Thoracic aorta (tissue), 2 donors: Measurements from ENCODE around the gene ALX3. TPM values are rescaled to one million over a fixed set of nuclear protein-coding genes. Genes with fewer than 3 reads are reported as not detected.

Experiments used
- ATAC-seq: fragments of 150-250 bp; one replicate; pipeline ENCODE4 v1.8.0; 2017; ENCODE audit warnings: low read depth; ENCODE audit not compliant: insufficient number of reproducible peaks, low FRiP score
- DNase-seq: peaks from one replicate; pipeline ENCODE4 v3.0.0-alpha.2; 2020; ENCODE audit warnings: low spot score
- H3K27ac ChIP-seq, 2 donors: fragments of 200-600 bp; sonication (generic); 1 replicate in 1 of 2; 2 replicates in 1 of 2; pipeline ENCODE4 v1.5.1; 2016; ENCODE audit warnings: mild to moderate bottlenecking in 2 of 2, moderate library complexity in 2 of 2
- H3K27me3 ChIP-seq: fragments of 200-600 bp; sonication (generic); replicated peaks from 2 replicates; pipeline ENCODE4 v1.6.0; 2016; ENCODE audit warnings: mild to moderate bottlenecking; ENCODE audit not compliant: insufficient read depth
- H3K36me3 ChIP-seq: fragments of 200-600 bp; sonication (generic); one replicate; pipeline ENCODE4 v1.5.1; 2016
- H3K4me1 ChIP-seq, 2 donors: fragments of 200-600 bp; sonication (generic); 1 replicate in 1 of 2; 2 replicates in 1 of 2; pipeline versions ENCODE4 v1.5.1 to v1.6.0; 2016; ENCODE audit warnings: low read depth in 2 of 2, mild to moderate bottlenecking in 1 of 2; ENCODE audit not compliant: control insufficient read depth in 1 of 2
- H3K4me3 ChIP-seq: fragments of 200-600 bp; sonication (generic); 2 replicates; pipeline ENCODE4 v1.5.1; 2016; ENCODE audit warnings: mild to moderate bottlenecking
- H3K9me3 ChIP-seq: fragments of 200-600 bp; sonication (generic); 2 replicates; pipeline ENCODE4 v1.5.1; 2016
- total RNA-seq, 2 donors: library from RNA; depleted of rRNA; stranded (reverse); fragments of >200 nt; gene quantifications; one replicate each; pipeline versions ENCODE4 v1.1.0 to v1.2.3, GENCODE V29; 2016
- TF ChIP-seq, protein P1 (sequence below): fragments of 200-600 bp; sonication (generic); IDR thresholded peaks from one replicate; pipeline ENCODE4 v1.5.1; 2019; ENCODE audit warnings: antibody characterized with exemption

The ALX3 gene
- total RNA-seq, 2 donors from 2014 or later: not detected

DNA sequence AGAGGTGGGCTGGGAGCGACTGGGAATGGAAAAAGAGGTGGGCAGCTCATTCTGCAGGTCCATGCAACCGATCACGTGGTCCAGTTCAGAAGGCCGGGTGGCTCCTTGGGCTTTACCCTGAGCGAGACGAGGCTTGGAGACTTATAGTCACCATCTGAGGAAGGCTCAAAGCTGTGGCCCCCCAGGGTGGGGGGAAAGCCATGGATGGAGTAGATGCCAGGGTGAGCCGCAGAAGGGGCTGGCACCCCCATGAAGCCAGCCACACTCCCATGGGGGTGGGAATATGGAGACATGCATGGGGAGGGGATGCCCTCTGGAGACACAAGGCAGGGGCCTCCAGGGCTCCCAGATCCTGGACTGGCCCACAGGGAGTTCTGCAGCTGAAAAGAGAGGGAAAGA, 9.8 kb downstream of the ALX3 start:
- no peak overlapping the region for H3K4me3 ChIP-seq
- H3K36me3 ChIP-seq: peaks cover 15% of the 10 kb centered on the region
- H3K27me3 ChIP-seq: no peaks in the 10 kb centered on the region
- TF ChIP-seq, protein P1, sequence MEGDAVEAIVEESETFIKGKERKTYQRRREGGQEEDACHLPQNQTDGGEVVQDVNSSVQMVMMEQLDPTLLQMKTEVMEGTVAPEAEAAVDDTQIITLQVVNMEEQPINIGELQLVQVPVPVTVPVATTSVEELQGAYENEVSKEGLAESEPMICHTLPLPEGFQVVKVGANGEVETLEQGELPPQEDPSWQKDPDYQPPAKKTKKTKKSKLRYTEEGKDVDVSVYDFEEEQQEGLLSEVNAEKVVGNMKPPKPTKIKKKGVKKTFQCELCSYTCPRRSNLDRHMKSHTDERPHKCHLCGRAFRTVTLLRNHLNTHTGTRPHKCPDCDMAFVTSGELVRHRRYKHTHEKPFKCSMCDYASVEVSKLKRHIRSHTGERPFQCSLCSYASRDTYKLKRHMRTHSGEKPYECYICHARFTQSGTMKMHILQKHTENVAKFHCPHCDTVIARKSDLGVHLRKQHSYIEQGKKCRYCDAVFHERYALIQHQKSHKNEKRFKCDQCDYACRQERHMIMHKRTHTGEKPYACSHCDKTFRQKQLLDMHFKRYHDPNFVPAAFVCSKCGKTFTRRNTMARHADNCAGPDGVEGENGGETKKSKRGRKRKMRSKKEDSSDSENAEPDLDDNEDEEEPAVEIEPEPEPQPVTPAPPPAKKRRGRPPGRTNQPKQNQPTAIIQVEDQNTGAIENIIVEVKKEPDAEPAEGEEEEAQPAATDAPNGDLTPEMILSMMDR: no peak
- no peak overlapping the region for H3K27ac ChIP-seq
- ATAC-seq: no peak
- no peaks in the 10 kb centered on the region for H3K9me3 ChIP-seq
- no peak for DNase-seq
- H3K4me1 ChIP-seq: no peaks in the 10 kb centered on the region

DNA sequence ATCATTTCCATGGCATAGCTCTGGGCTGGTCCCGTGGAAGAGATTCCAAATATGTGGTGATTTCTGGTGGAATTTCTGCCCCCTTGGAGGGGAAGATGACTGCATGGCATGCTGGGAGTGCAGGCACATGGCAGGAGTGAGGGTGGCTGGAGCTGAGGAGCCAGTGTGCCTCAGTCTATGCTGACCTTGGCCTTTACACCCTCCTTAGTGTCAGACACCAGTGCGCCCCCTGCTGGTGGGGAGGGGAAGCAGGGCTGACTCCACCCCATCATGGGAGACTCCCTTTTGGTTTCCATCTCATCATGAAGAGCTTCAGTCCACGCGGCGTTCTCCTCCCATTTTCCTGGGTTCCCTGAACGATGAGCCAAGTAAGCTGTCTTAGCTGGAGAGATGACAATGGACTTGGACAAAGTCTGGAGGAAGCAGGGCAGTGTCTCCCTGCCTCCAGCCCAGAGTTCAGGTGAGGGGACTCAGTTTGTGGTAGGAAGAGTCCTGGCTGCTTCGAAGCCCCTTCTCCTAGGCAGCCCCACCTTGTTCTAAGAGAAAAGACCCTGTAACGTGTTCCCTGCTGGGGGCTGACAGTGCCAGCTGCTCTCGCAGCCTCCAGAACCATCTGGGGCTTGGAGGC, 10.3 kb downstream of the ALX3 start:
- H3K4me3 ChIP-seq: no peak overlapping the region
- no peak overlapping the region for H3K27ac ChIP-seq
- H3K36me3 ChIP-seq: peaks cover 20% of the 10 kb centered on the region
- ATAC-seq (no peak), DNase-seq (no peak)
- no peaks in the 10 kb centered on the region for H3K9me3 ChIP-seq
- H3K4me1 ChIP-seq: no peaks in the 10 kb centered on the region
- H3K27me3 ChIP-seq: no peaks in the 10 kb centered on the region
- TF ChIP-seq, protein P1: peak; percentile 62

DNA sequence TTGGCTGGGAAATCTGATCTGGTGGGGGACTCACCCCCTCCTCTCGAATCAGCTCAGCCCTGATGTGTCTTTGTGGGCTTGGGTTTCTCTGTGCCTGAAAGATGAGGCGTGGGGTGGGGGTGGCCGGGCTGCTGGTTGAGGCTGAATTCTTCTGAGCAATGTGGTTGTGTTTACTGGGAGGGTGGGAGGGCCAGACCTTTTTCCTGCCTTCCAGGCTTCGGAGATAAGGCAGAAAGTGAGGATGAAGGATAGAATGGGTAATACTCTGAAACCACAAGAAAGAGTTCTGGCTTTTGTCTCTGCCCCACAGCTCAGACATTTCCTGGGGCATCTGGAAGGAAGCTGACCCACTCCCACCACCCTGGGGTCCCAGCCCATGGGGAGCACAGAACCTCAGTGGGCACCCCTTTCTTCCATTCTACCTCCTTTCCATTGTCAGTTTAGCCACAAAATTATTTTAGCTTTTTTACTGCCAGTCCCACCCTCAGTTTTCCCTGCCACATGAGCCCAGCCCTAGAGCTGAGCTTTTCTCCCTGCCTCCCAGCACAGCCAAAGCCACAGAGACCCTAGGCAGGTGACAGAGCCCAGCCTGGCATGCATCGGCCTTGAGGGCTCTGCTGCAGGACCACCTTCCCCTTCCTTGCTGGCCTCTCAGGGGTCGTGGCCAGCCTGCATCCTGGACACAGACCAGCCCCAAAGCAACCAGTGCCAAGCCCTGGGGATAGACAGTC, 11.2 kb downstream of the ALX3 start:
- Histone ChIP-seq H3K4me1 (no peaks in the 10 kb centered on the region), H3K27me3 (no peaks in the 10 kb centered on the region), H3K27ac (no peak overlapping the region), H3K9me3 (no peaks in the 10 kb centered on the region), H3K36me3 (peaks cover 28% of the 10 kb centered on the region), H3K4me3 (no peak overlapping the region)
- TF ChIP-seq, protein P1: no peak
- DNase-seq (no peak), ATAC-seq (no peak)

DNA sequence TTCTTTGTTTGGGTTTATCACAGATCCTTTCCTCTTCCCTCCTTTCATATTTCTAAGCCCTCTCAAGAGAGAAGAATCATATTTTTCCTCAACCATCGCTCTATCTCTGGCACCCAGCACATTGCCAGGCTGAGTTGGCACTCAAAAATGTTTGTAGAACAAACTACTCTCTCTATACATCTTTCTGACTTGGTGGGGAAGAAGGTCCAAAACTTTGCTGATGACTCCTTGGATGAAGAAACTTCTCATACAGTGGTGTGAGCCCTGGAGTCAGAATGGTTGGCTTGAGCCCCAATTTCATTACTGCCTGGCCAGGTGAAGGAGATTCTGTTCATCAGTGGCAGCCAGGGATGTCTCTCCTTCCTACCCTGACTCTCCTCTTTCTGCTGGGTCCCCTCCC, 11.9 kb downstream of the ALX3 start:
- DNase-seq: no peak
- no peak overlapping the region for H3K4me3 ChIP-seq
- TF ChIP-seq, protein P1: no peak
- H3K4me1 ChIP-seq: no peaks in the 10 kb centered on the region
- peaks cover 33% of the 10 kb centered on the region for H3K36me3 ChIP-seq
- ATAC-seq: no peak
- no peak overlapping the region for H3K27ac ChIP-seq
- H3K27me3 ChIP-seq: no peaks in the 10 kb centered on the region
- no peaks in the 10 kb centered on the region for H3K9me3 ChIP-seq

DNA sequence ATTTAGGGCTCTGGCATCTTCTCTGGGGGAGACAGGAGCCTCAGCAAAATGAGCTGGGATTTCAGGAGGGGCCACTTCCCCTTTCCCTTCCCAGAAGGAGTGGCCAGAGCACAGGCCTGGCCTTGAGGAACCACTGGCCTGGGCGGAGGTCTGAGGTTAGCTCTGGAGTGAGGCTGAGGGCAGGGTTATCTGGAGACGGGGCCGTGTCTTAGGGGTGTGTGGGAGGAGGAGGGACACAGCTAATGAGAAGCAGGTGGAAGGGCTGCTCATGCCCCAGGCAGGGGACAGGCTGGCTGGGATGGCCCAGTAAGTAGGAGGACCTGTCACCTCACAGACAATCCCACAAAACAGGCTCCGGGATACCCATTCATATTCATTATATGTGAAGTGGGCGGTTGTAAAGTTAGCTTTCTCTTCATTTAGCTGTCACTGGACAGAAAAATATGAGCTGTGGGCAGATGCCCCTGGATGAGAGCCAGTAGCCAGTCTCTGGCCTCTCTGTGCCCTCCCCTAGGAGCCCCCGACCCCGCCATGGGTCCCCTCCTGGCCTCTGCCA, 12.4 kb downstream of the ALX3 start:
- no peaks in the 10 kb centered on the region for H3K27me3 ChIP-seq
- no peak for DNase-seq
- H3K27ac ChIP-seq: no peak overlapping the region
- TF ChIP-seq, protein P1: no peak
- no peaks in the 10 kb centered on the region for H3K4me1 ChIP-seq
- ATAC-seq: no peak
- no peaks in the 10 kb centered on the region for H3K9me3 ChIP-seq
- no peak overlapping the region for H3K4me3 ChIP-seq
- peaks cover 39% of the 10 kb centered on the region for H3K36me3 ChIP-seq
